Endothelial cell of umbilical vein (primary cell): Measurements from ENCODE around the gene FBXO2. TPM values are rescaled to one million over a fixed set of nuclear protein-coding genes. Genes with fewer than 3 reads are reported as not detected.

Experiments
- BruUV-seq: library from RNA; stranded (reverse); fragments of 400-500 nt; replicated peaks from 2 replicates; lab custom pipeline; 2021; lab: Mats Ljungman, UMichigan
- CTCF ChIA-PET: fragments of 300-600, 350-600 bp; sonication (Branson Sonifier 250); formaldehyde crosslinking; loops from one replicate; lab custom pipeline; 2021; ENCODE audit warnings: antibody characterized with exemption, inconsistent platforms; lab: Charles Lee
- POLR2A ChIA-PET: fragments of 300-600, 350-600 bp; sonication (Branson Sonifier 250); formaldehyde crosslinking; loops from one replicate; lab custom pipeline; 2021; ENCODE audit warnings: antibody characterized with exemption, inconsistent platforms; lab: Charles Lee
- DNase-seq: peaks from one replicate; pipeline ENCODE4 v3.0.0-alpha.2; 2011; ENCODE audit warnings: low read depth, low spot score
- FAIRE-seq: peaks from 2 replicates; lab custom pipeline; 2011; peaks lifted over from hg19 to GRCh38; lab: Jason Lieb, UNC
- H2AFZ ChIP-seq: 2 replicates; pipeline ENCODE4 v1.6.0; 2012; ENCODE audit warnings: low read depth, low read length, control low read depth, inconsistent platforms
- H3K27ac ChIP-seq: 2 replicates; pipeline ENCODE4 v1.5.1; 2011; ENCODE audit warnings: low read depth, mild to moderate bottlenecking, control low read depth, low read length, moderate library complexity; ENCODE audit not compliant: insufficient read depth
- H3K27me3 ChIP-seq, 2 experiments: 2 replicates each; pipeline versions ENCODE4 v1.6.0 to v1.6.1; 2011; ENCODE audit warnings: low read length in 2 of 2, mixed read lengths in 1 of 2; ENCODE audit not compliant: control insufficient read depth in 2 of 2, insufficient read depth in 2 of 2
- H3K36me3 ChIP-seq, 2 experiments: 2 replicates in 1 of 2; 3 replicates in 1 of 2; pipeline ENCODE4 v1.5.1; 2011; ENCODE audit warnings: low read length in 2 of 2, mild to moderate bottlenecking in 1 of 2, moderate library complexity in 1 of 2; ENCODE audit not compliant: control insufficient read depth in 2 of 2, insufficient read depth in 2 of 2; ENCODE audit errors: extremely low read depth in 1 of 2
- H3K4me1 ChIP-seq: 3 replicates; pipeline ENCODE4 v1.5.1; 2011; ENCODE audit warnings: mild to moderate bottlenecking, low read length; ENCODE audit not compliant: control insufficient read depth, insufficient read depth; ENCODE audit errors: extremely low read depth
- H3K4me2 ChIP-seq: 2 replicates; pipeline ENCODE4 v1.6.1; 2011; ENCODE audit warnings: low read length, control low read depth, mixed read lengths; ENCODE audit not compliant: insufficient read depth
- H3K4me3 ChIP-seq, 3 experiments: fragments of 200-600 bp in 1 of 3; sonication (generic), shearing (Covaris generic) in 1 of 3; replicated peaks in 1 of 3; 2 replicates each; pipeline ENCODE4 v1.5.1; 2011 to 2016; ENCODE audit warnings: control low read depth in 3 of 3, low read length in 3 of 3, mild to moderate bottlenecking in 2 of 3, inconsistent platforms in 1 of 3, low read depth in 1 of 3, moderate library complexity in 1 of 3; ENCODE audit not compliant: insufficient read depth in 1 of 3
- H3K79me2 ChIP-seq: 2 replicates; pipeline ENCODE4 v1.6.0; 2012; ENCODE audit warnings: low read length, inconsistent platforms; ENCODE audit not compliant: control insufficient read depth, insufficient read depth
- H3K9ac ChIP-seq: replicated peaks from 2 replicates; pipeline ENCODE3; 2011; ENCODE audit warnings: low read length, control low read depth; ENCODE audit not compliant: insufficient read depth; ENCODE audit errors: extremely low read depth
- H3K9me1 ChIP-seq: replicated peaks from 3 replicates; pipeline ENCODE4 v1.6.0; 2011; ENCODE audit warnings: mild to moderate bottlenecking, low read length; ENCODE audit not compliant: control insufficient read depth, insufficient read depth; ENCODE audit errors: extremely low read depth
- H3K9me3 ChIP-seq: replicated peaks from 2 replicates; pipeline ENCODE4 v1.5.1; 2012; ENCODE audit warnings: low read length, inconsistent platforms; ENCODE audit not compliant: control insufficient read depth, insufficient read depth
- H4K20me1 ChIP-seq: replicated peaks from 2 replicates; pipeline ENCODE3; 2011; ENCODE audit warnings: mild to moderate bottlenecking, low read length; ENCODE audit not compliant: control insufficient read depth, insufficient read depth; ENCODE audit errors: extremely low read depth
- EZH2 ChIP-seq: IDR thresholded peaks from 2 replicates; pipeline ENCODE4 v1.6.1; 2012; ENCODE audit warnings: borderline replicate concordance, low read depth, mild to moderate bottlenecking, moderate library complexity, low read length, inconsistent platforms; ENCODE audit not compliant: severe bottlenecking
- FOS ChIP-seq: IDR thresholded peaks from 2 replicates; pipeline ENCODE4 v1.6.1; 2011; ENCODE audit warnings: mild to moderate bottlenecking, low read length, moderate library complexity, borderline replicate concordance; ENCODE audit not compliant: insufficient read depth
- GATA2 ChIP-seq: IDR thresholded peaks from 2 replicates; pipeline ENCODE4 v1.7.0; 2011; ENCODE audit warnings: low read depth, mild to moderate bottlenecking, moderate library complexity, mixed read lengths, low read length; ENCODE audit not compliant: insufficient read length, insufficient read depth
- JUN ChIP-seq: IDR thresholded peaks from 2 replicates; pipeline ENCODE4 v1.6.1; 2011; ENCODE audit warnings: borderline replicate concordance, low read depth; ENCODE audit not compliant: insufficient read length, insufficient read depth
- MYC ChIP-seq: IDR thresholded peaks from one replicate; pipeline ENCODE4 v1.6.1; 2011; ENCODE audit warnings: mild to moderate bottlenecking, low read depth, low read length
- POLR2A ChIP-seq: IDR thresholded peaks from 2 replicates; pipeline ENCODE4 v1.6.1; 2012; ENCODE audit warnings: low read depth, mild to moderate bottlenecking, control low read depth, low read length
- POLR2AphosphoS5 ChIP-seq: IDR thresholded peaks from 2 replicates; pipeline ENCODE4 v1.6.1; 2012; ENCODE audit warnings: low read depth, mild to moderate bottlenecking, control low read depth, low read length, moderate library complexity; ENCODE audit not compliant: insufficient read depth
- dilution Hi-C: fragments of 300-500 bp; cut with MboI; formaldehyde crosslinking; loops from one replicate; pipeline ENCODE4 v1.15.0; 2019; ENCODE audit warnings: low sequenced_read_pairs; ENCODE audit not compliant: extremely low pct_ligation_motif_present
- intact Hi-C: fragments of 100-400 bp; cut with micrococcal nuclease; formaldehyde crosslinking; loops from one replicate; pipeline ENCODE4 v1.10.0; 2022
- polyA plus RNA-seq, 4 experiments: library from polyadenylated mRNA; depleted of rRNA in 3 of 4; stranded (reverse) in 3 of 4; unstranded in 1 of 4; fragments of >200 nt; gene quantifications; 2 replicates each; pipeline versions ENCODE4 v1.2.1 to v1.2.3, GENCODE V29; 2011 to 2012; ENCODE audit warnings: missing spikeins in 1 of 4
- total RNA-seq: library from RNA; stranded (reverse); gene quantifications from 2 replicates; pipeline ENCODE4 v1.2.3, GENCODE V29; 2021
- TF ChIP-seq, protein P1 (sequence below): IDR thresholded peaks from 2 replicates; pipeline ENCODE4 v1.6.1; 2011; ENCODE audit not compliant: insufficient read depth, insufficient read length
- TF ChIP-seq, protein P2 (sequence below), 2 donors: IDR thresholded peaks; 1 replicate in 1 of 2; 2 replicates in 1 of 2; pipeline ENCODE4 v1.5.1; 2011; ENCODE audit warnings: low read length in 2 of 2, mild to moderate bottlenecking in 2 of 2, moderate library complexity in 2 of 2, control low read depth in 1 of 2, inconsistent platforms in 1 of 2, low read depth in 1 of 2; ENCODE audit not compliant: insufficient read depth in 1 of 2; ENCODE audit errors: extremely low read depth in 1 of 2

Gene FBXO2
- total and polyA plus RNA-seq, 2 donors (not counting 3 experiments of a cell fraction or from before 2014, with no cell fraction given), result 0.42 to 0.91 TPM

DNA sequence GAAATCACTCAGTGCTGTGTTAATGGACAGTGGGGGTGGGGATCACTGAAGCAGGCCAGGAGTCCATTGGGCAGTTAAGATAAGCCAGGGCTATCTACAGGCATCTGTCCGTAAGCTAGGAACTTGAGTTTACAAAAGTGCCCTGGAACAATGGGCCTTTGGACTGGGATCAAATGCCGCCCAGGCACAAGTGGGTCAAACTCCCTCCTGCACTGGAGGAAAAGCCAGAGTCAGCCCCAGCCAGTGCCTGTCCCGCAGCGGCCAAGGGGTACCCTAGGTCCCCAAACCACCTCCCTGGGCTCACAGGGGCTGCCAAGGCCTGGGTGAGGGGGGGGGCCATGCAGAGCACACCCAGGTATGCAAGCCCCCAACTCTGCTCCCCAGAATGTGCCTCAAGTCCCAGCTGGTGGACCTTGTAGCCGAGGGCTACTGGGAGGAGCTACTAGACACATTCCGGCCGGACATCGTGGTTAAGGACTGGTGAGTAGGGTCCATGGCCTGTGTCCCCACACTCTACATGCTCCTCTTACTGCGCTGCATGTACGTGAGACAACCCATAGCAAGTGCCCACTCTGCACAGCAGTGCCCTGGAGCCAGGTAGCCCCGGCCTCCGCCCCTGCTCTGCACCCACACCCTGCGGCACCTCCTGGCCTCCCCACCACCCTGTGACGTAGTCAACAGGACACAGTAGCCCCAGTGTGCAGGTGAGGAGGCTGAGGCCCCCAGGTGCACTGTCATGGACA is 17.5 kb upstream of the FBXO2 start:
- no peak overlapping the region for H3K27ac ChIP-seq
- H2AFZ ChIP-seq, result no peak overlapping the region
- H3K9ac ChIP-seq, result no peak overlapping the region
- no peaks in the 10 kb centered on the region for H3K79me2 ChIP-seq
- no peak overlapping the region for H3K4me2 ChIP-seq
- no peaks in the 10 kb centered on the region for H3K27me3 ChIP-seq
- H3K4me3 ChIP-seq, result no peak overlapping the region
- CTCF ChIA-PET, result no interaction called here
- dilution Hi-C loops, result no loop called here
- TF ChIP-seq EZH2 (no peak), POLR2AphosphoS5 (no peak), JUN (no peak), POLR2A (no peak)
- TF ChIP-seq, protein P1, sequence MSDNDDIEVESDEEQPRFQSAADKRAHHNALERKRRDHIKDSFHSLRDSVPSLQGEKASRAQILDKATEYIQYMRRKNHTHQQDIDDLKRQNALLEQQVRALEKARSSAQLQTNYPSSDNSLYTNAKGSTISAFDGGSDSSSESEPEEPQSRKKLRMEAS, result no peak
- no peaks in the 10 kb centered on the region for H3K9me3 ChIP-seq
- DNase-seq (peak; percentile 26), FAIRE-seq (no peak)
- H3K4me1 ChIP-seq, result no peaks in the 10 kb centered on the region
- intact Hi-C loops, result no loop called here
- H3K36me3 ChIP-seq, result peaks cover 0 to 14% of the 10 kb centered on the region in 2 experiments
- no TSS peak for BruUV-seq
- H4K20me1 ChIP-seq, result no peaks in the 10 kb centered on the region
- POLR2A ChIA-PET, result no interaction called here
- H3K9me1 ChIP-seq, result no peaks in the 10 kb centered on the region

DNA sequence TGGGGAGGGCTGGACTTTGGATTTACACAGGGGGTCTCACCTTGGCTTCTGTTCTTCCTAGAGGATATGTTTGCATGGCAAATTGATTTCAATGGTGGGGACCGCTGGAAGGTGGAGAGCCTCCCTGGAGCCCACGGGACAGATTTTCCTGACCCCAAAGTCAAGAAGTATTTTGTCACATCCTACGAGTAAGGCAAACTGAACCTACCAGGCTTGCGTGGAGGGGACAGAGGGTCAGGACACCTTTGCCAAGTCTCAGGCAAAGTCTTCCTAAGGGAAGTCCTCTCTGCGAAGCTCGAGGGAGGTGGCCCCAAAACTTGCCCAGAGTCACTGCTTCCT is 16.9 kb upstream of the FBXO2 start:
- H3K79me2 ChIP-seq, result no peaks in the 10 kb centered on the region
- H2AFZ ChIP-seq, result no peak overlapping the region
- H3K27me3 ChIP-seq, result no peaks in the 10 kb centered on the region
- no peaks in the 10 kb centered on the region for H3K9me3 ChIP-seq
- CTCF ChIA-PET, result no interaction called here
- no peaks in the 10 kb centered on the region for H4K20me1 ChIP-seq
- DNase-seq (no peak), FAIRE-seq (no peak)
- TF ChIP-seq GATA2 (no peak), MYC (no peak), POLR2AphosphoS5 (no peak), EZH2 (no peak), POLR2A (no peak), FOS (no peak), JUN (no peak)
- TF ChIP-seq, protein P1, result no peak
- TF ChIP-seq, protein P2, sequence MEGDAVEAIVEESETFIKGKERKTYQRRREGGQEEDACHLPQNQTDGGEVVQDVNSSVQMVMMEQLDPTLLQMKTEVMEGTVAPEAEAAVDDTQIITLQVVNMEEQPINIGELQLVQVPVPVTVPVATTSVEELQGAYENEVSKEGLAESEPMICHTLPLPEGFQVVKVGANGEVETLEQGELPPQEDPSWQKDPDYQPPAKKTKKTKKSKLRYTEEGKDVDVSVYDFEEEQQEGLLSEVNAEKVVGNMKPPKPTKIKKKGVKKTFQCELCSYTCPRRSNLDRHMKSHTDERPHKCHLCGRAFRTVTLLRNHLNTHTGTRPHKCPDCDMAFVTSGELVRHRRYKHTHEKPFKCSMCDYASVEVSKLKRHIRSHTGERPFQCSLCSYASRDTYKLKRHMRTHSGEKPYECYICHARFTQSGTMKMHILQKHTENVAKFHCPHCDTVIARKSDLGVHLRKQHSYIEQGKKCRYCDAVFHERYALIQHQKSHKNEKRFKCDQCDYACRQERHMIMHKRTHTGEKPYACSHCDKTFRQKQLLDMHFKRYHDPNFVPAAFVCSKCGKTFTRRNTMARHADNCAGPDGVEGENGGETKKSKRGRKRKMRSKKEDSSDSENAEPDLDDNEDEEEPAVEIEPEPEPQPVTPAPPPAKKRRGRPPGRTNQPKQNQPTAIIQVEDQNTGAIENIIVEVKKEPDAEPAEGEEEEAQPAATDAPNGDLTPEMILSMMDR (IDR thresholded peaks at IDR 0.05; ENCODE audit: extremely low read depth in 1 of 2, insufficient read depth in 1 of 2, low read depth in 1 of 2, low read length in 2 of 2), result no peak
- no peak overlapping the region for H3K9ac ChIP-seq
- peaks cover 0 to 11% of the 10 kb centered on the region in 2 experiments for H3K36me3 ChIP-seq
- H3K4me3 ChIP-seq, result no peak overlapping the region
- no peaks in the 10 kb centered on the region for H3K9me1 ChIP-seq
- no peak overlapping the region for H3K4me2 ChIP-seq
- intact Hi-C loops, result no loop called here
- POLR2A ChIA-PET, result no interaction called here
- BruUV-seq, result no TSS peak
- H3K27ac ChIP-seq, result no peak overlapping the region
- no peaks in the 10 kb centered on the region for H3K4me1 ChIP-seq
- dilution Hi-C loops, result no loop called here
